ENCODE measurements around the gene GPC6. TPM values are rescaled to one million over a fixed set of nuclear protein-coding genes. Genes with fewer than 3 reads are reported as not detected.

GPC6 gene
- total RNA-seq, 1 donor from 2014 or later = 42.9 TPM

DNA sequence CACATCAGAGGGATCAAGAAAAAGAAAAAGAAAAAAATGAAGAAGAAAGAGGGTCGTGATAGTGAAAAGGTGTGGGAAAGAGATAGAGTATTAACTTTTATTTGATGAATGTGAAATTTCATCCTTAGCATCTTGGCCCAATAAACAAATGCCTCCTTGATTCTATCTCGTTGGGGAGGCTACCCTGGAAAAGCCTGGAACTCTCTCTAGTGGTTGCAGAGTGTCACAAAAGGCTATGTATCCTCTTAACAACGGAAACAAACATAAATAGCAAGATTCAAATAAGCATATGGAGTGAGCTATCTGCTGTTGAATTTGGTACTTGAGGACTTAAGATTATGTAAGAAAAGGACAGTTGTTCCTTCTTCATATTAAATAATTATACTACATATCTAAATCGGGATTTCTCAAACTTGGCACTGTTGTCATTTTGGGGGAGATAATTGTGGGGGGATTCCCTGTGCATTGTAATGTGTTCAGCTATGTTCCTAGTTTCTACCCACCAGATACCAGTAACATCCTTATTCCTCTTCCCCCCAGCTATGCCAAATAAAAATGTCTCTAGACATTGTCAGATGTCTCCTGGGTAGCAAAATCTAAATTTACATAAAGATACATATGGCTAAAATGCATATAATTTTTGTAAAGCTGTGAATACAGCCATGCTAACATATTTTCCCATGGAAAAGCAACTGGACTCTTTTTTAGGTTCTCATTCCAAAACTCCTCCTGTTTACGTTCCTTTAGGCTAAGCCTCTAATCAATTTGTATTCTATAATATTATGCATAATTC, 695.7 kb downstream of the GPC6 start:
- peaks cover 4% of the 10 kb centered on the region for H3K9me3 Mint-ChIP-seq
- H3K4me1 Mint-ChIP-seq = peaks cover 5% of the 10 kb centered on the region
- no peak overlapping the region for H2AFZ ChIP-seq (replicated peaks)
- peaks cover 3% of the 10 kb centered on the region for H3K36me3 Mint-ChIP-seq
- TF ChIP-seq CTCF (IDR thresholded peaks at IDR 0.05) (no peak), EZH2 (IDR thresholded peaks at IDR 0.05) (no peak), EZH2phosphoT487 (IDR thresholded peaks at IDR 0.05) (no peak)
- no peak overlapping the region for H3K4me2 ChIP-seq
- H3K27me3 Mint-ChIP-seq (ENCODE audit: insufficient read depth, low read depth) = peaks cover 2% of the 10 kb centered on the region
- H3K27ac ChIP-seq = no peak overlapping the region
- no peaks in the 10 kb centered on the region for H3K4me1 ChIP-seq
- no peak overlapping the region for H3K27ac Mint-ChIP-seq
- H3K9me3 ChIP-seq (ENCODE audit: low read depth) = no peaks in the 10 kb centered on the region
- no peaks in the 10 kb centered on the region for H3K27me3 ChIP-seq
- H3K4me3 Mint-ChIP-seq = no peak overlapping the region
- H4K20me1 ChIP-seq (ENCODE audit: low read depth) = no peaks in the 10 kb centered on the region
- no peaks in the 10 kb centered on the region for H3K79me2 ChIP-seq (ENCODE audit: low read depth)
- no peaks in the 10 kb centered on the region for H3K36me3 ChIP-seq
- DNase-seq (ENCODE audit: low spot score) = no peak
- no peak overlapping the region for H3K9ac ChIP-seq
- H3F3A ChIP-seq (ENCODE audit: low read depth) = no peaks in the 10 kb centered on the region
- no peak overlapping the region for H3K4me3 ChIP-seq

DNA sequence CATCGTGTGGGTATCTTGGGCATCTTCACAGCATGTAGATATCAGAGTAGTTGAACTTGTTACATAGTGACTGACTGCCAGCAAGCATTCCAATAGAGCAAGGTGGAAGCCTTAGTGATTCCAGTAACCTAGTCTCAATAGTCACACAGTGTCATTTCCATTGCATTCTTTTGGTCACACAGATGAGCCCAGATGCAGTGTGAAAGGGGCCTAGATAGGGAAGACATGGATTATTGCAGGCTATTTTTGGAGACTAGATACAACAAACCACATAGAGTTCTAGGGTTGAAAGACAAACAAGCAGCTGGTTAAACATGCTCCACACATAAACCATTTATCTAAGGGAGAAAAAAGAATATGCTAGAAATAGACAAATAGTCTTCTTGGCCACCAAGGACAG, 699.4 kb downstream of the GPC6 start:
- Histone ChIP-seq H3K79me2 (ENCODE audit: low read depth) (no peaks in the 10 kb centered on the region), H3K36me3 (no peaks in the 10 kb centered on the region), H4K20me1 (ENCODE audit: low read depth) (no peaks in the 10 kb centered on the region), H3K4me3 (no peak overlapping the region), H3F3A (ENCODE audit: low read depth) (no peaks in the 10 kb centered on the region), H3K27ac (no peak overlapping the region), H3K27me3 (no peaks in the 10 kb centered on the region), H3K9ac (no peak overlapping the region), H2AFZ (replicated peaks) (no peak overlapping the region), H3K4me1 (no peaks in the 10 kb centered on the region), H3K4me2 (no peak overlapping the region), H3K9me3 (ENCODE audit: low read depth) (no peaks in the 10 kb centered on the region)
- Mint-ChIP-seq H3K4me1 (peaks cover 5% of the 10 kb centered on the region), H3K36me3 (no peaks in the 10 kb centered on the region), H3K4me3 (no peak overlapping the region), H3K27me3 (ENCODE audit: insufficient read depth, low read depth) (peaks cover 2% of the 10 kb centered on the region), H3K27ac (peak overlapping the region; percentile 44), H3K9me3 (peaks cover 4% of the 10 kb centered on the region)
- TF ChIP-seq EZH2phosphoT487 (IDR thresholded peaks at IDR 0.05) (no peak), EZH2 (IDR thresholded peaks at IDR 0.05) (no peak), CTCF (IDR thresholded peaks at IDR 0.05) (no peak)
- no peak for DNase-seq (ENCODE audit: low spot score)

DNA sequence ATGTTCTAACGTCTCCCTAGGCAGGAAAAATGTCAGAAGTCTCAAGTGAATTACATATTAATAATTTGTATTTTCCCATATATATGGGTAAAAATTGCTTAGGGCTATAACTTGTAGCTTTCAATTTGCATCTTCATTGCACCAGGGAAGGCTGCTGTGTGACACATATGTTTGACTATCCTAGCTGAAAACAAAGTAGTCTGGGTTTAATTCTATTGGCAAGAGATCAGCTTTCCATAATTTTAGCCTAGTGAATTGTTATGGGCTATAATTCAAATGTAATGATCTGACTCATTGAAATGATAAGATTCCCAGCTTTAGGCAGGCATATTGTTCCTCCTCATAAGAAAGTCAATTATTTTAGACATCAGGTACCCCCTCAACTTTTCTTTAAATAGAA, 699.8 kb downstream of the GPC6 start:
- Histone ChIP-seq H3K79me2 (ENCODE audit: low read depth) (no peaks in the 10 kb centered on the region), H3K4me3 (no peak overlapping the region), H4K20me1 (ENCODE audit: low read depth) (no peaks in the 10 kb centered on the region), H3F3A (ENCODE audit: low read depth) (no peaks in the 10 kb centered on the region), H3K9me3 (ENCODE audit: low read depth) (no peaks in the 10 kb centered on the region), H3K9ac (no peak overlapping the region), H3K27ac (no peak overlapping the region), H3K4me2 (no peak overlapping the region), H3K4me1 (no peaks in the 10 kb centered on the region), H3K36me3 (no peaks in the 10 kb centered on the region), H3K27me3 (no peaks in the 10 kb centered on the region), H2AFZ (replicated peaks) (no peak overlapping the region)
- Mint-ChIP-seq H3K27me3 (ENCODE audit: insufficient read depth, low read depth) (peaks cover 2% of the 10 kb centered on the region), H3K27ac (no peak overlapping the region), H3K9me3 (peaks cover 4% of the 10 kb centered on the region), H3K4me1 (peaks cover 5% of the 10 kb centered on the region), H3K36me3 (no peaks in the 10 kb centered on the region), H3K4me3 (no peak overlapping the region)
- DNase-seq (ENCODE audit: low spot score) = no peak
- TF ChIP-seq EZH2 (IDR thresholded peaks at IDR 0.05) (no peak), EZH2phosphoT487 (IDR thresholded peaks at IDR 0.05) (no peak), CTCF (IDR thresholded peaks at IDR 0.05) (no peak)

All from neural progenitor cell (in vitro differentiated cells).